ENCODE data around the gene EPB41L2.

DNA sequence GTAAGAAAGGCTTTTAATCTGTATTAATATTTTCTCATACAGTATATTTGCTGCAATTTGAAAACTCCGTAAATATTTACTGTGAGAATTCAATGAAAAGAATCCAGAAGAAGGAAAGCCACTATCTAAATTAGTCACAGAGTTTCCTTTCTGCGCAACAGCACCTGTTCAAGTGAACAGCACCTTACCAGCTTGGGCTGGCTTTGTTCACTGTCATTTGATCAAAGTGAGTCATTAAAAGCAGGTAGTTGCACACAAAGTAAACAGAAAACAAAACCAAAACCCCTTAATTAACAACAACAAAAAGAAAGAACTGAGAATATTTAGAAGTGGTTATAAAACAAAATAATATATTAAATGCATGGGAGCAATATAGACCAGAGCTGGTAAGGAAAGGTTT is 223.0 kb downstream of the EPB41L2 start:
- TF ChIP-seq CTCF (IDR thresholded peaks at IDR 0.05), result no peak
- TF ChIP-seq ZFX (IDR thresholded peaks at IDR 0.05; ENCODE audit: borderline replicate concordance), result no peak
